PFSK-1 (cell line): ENCODE measurements around the gene TMEM250.

Experiments used
- FOXP2 ChIP-seq: optimal IDR thresholded peaks from 2 replicates; pipeline ENCODE3; 2011; ENCODE audit warnings: borderline replicate concordance, control low read depth, inconsistent platforms; ENCODE audit not compliant: insufficient read depth; ENCODE audit errors: extremely low read length, extremely low read depth
- POLR2AphosphoS5 ChIP-seq: IDR thresholded peaks from 2 replicates; pipeline ENCODE4 v1.6.1; 2012; ENCODE audit warnings: low read depth, mild to moderate bottlenecking, control low read depth, low read length, moderate library complexity
- REST ChIP-seq, 2 experiments: IDR thresholded peaks; 2 replicates each; pipeline versions ENCODE4 v1.6.1 to v1.8.0; 2011 to 2012; ENCODE audit warnings: low read depth in 2 of 2, low read length in 2 of 2, control low read depth in 1 of 2, inconsistent platforms in 1 of 2, mild to moderate bottlenecking in 1 of 2, moderate library complexity in 1 of 2; ENCODE audit not compliant: insufficient read depth in 1 of 2
- SIN3A ChIP-seq: IDR thresholded peaks from 2 replicates; pipeline ENCODE4 v1.6.1; 2012; ENCODE audit warnings: mild to moderate bottlenecking, low read length, moderate library complexity, borderline replicate concordance; ENCODE audit not compliant: insufficient read depth
- TAF1 ChIP-seq: IDR thresholded peaks from 2 replicates; pipeline ENCODE4 v1.6.1; 2012; ENCODE audit warnings: low read length, control low read depth, borderline replicate concordance; ENCODE audit not compliant: insufficient read depth

Gene TMEM250

GRCh38 chr9:136133959-136134484 is 15.3 kb upstream of the TMEM250 start:
- TF ChIP-seq REST (IDR thresholded peaks at IDR 0.05; ENCODE audit: insufficient read depth in 1 of 2, low read depth in 2 of 2, low read length in 2 of 2) (no peak), SIN3A (no peak), FOXP2 (no peak), POLR2AphosphoS5 (no peak), TAF1 (no peak)

- no peak for TF ChIP-seq FOXP2
- no peak for TF ChIP-seq TAF1
- TF ChIP-seq SIN3A = no peak
- no peak for TF ChIP-seq POLR2AphosphoS5
- no peak for TF ChIP-seq REST (IDR thresholded peaks at IDR 0.05; ENCODE audit: insufficient read depth in 1 of 2, low read depth in 2 of 2, low read length in 2 of 2)
Measured at GRCh38 chr9:136133191-136133958, 14.7 kb upstream of the TMEM250 start.

GRCh38 chr9:136132512-136133050 is 13.9 kb upstream of the TMEM250 start:
- TF ChIP-seq TAF1 (no peak), SIN3A (no peak), FOXP2 (no peak), POLR2AphosphoS5 (no peak), REST (IDR thresholded peaks at IDR 0.05; ENCODE audit: insufficient read depth in 1 of 2, low read depth in 2 of 2, low read length in 2 of 2) (no peak)

GRCh38 chr9:136131629-136132511 is 13.2 kb upstream of the TMEM250 start:
- TF ChIP-seq POLR2AphosphoS5 = no peak
- no peak for TF ChIP-seq FOXP2
- TF ChIP-seq REST (IDR thresholded peaks at IDR 0.05; ENCODE audit: insufficient read depth in 1 of 2, low read depth in 2 of 2, low read length in 2 of 2) = no peak
- no peak for TF ChIP-seq TAF1
- no peak for TF ChIP-seq SIN3A
